Fibroblast of lung (primary cell): ENCODE data around the gene CCNY. TPM values are rescaled to one million over a fixed set of nuclear protein-coding genes. Genes with fewer than 3 reads are reported as not detected.
A peak's percentile ranks its signal among the peaks of the same experiment; 100 is the strongest.
"Not testable (repeated sequence)": the region's sequence is repeated elsewhere in the genome, so short reads cannot be mapped to it uniquely, and the experiment has no call there.

Experiments
- DNase-seq, 2 donors: peaks; one replicate each; pipeline versions ENCODE4 v3.0.0 to v3.0.0-alpha.2; 2010; ENCODE audit warnings: low read depth in 2 of 2
- H2AFZ ChIP-seq: 2 replicates; pipeline ENCODE4 v1.5.1; 2012; ENCODE audit warnings: low read length, control low read depth, inconsistent platforms
- H3K27ac ChIP-seq: 2 replicates; pipeline ENCODE4 v1.5.1; 2011; ENCODE audit warnings: low read length, control low read depth; ENCODE audit not compliant: insufficient read depth
- H3K27me3 ChIP-seq: 2 replicates; pipeline ENCODE4 v1.5.1; 2011; ENCODE audit warnings: mild to moderate bottlenecking, low read length; ENCODE audit not compliant: control insufficient read depth, insufficient read depth
- H3K36me3 ChIP-seq: 2 replicates; pipeline ENCODE4 v1.5.1; 2011; ENCODE audit warnings: low read length; ENCODE audit not compliant: control insufficient read depth, insufficient read depth
- H3K4me1 ChIP-seq: 2 replicates; pipeline ENCODE4 v1.5.1; 2011; ENCODE audit warnings: low read length; ENCODE audit not compliant: control insufficient read depth, insufficient read depth; ENCODE audit errors: extremely low read depth
- H3K4me2 ChIP-seq: 2 replicates; pipeline ENCODE4 v1.5.1; 2011; ENCODE audit warnings: low read length, control low read depth; ENCODE audit not compliant: insufficient read depth; ENCODE audit errors: extremely low read depth
- H3K4me3 ChIP-seq, 4 experiments: fragments of 200-600 bp in 1 of 4; sonication (generic) in 1 of 4; replicated peaks in 1 of 4; 2 replicates each; pipeline ENCODE4 v1.5.1; 2011 to 2016; ENCODE audit warnings: low read length in 4 of 4, low read depth in 3 of 4, mild to moderate bottlenecking in 3 of 4, control low read depth in 2 of 4, inconsistent platforms in 1 of 4, mixed read lengths in 1 of 4; ENCODE audit not compliant: insufficient read depth in 1 of 4; ENCODE audit errors: control extremely low read depth in 1 of 4
- H3K79me2 ChIP-seq: 2 replicates; pipeline ENCODE4 v1.5.1; 2012; ENCODE audit warnings: mild to moderate bottlenecking, low read length, inconsistent platforms; ENCODE audit not compliant: control insufficient read depth, insufficient read depth
- H3K9ac ChIP-seq: 2 replicates; pipeline ENCODE4 v1.5.1; 2011; ENCODE audit warnings: mild to moderate bottlenecking, low read length, control low read depth; ENCODE audit not compliant: insufficient read depth
- H3K9me3 ChIP-seq: 2 replicates; pipeline ENCODE4 v1.5.1; 2012; ENCODE audit warnings: low read depth, low read length; ENCODE audit not compliant: control insufficient read depth, insufficient read depth
- H4K20me1 ChIP-seq: 2 replicates; pipeline ENCODE4 v1.5.1; 2011; ENCODE audit warnings: low read length; ENCODE audit not compliant: control insufficient read depth, insufficient read depth; ENCODE audit errors: extremely low read depth
- CTCF ChIP-seq, 2 donors: IDR thresholded peaks in 1 of 2; conservative IDR thresholded peaks in 1 of 2; 1 replicate in 1 of 2; 2 replicates in 1 of 2; pipeline ENCODE4 v1.5.1; 2011 to 2012; ENCODE audit warnings: low read length in 2 of 2, control low read depth in 1 of 2, inconsistent platforms in 1 of 2, low read depth in 1 of 2, mild to moderate bottlenecking in 1 of 2
- EZH2 ChIP-seq: IDR thresholded peaks from 2 replicates; pipeline ENCODE4 v1.5.1; 2012; ENCODE audit warnings: low read length, control low read depth, mild to moderate bottlenecking; ENCODE audit errors: missing control alignments
- polyA plus RNA-seq, 2 donors: library from polyadenylated mRNA; depleted of rRNA in 1 of 2; stranded (reverse) in 1 of 2; unstranded in 1 of 2; fragments of >200 nt; gene quantifications; 2 replicates each; pipeline ENCODE4 v1.2.1, GENCODE V29; 2011 to 2012; ENCODE audit warnings: missing spikeins in 1 of 2
- total RNA-seq: library from RNA; depleted of rRNA; stranded (reverse); fragments of >200 nt; gene quantifications from 2 replicates; pipeline ENCODE4 v1.2.1, GENCODE V29; 2014

The CCNY gene
- total and polyA plus RNA-seq, 2 donors (not counting 1 experiment from before 2014, with no cell fraction given) = 34.7 to 66.4 TPM

GRCh38 chr10:35416619-35417312 lies 80.5 kb downstream of the CCNY start:
- H3K36me3 ChIP-seq = no peaks in the 10 kb centered on the region
- peak in 1 of 2 donors; percentile 66 for DNase-seq
- no peak overlapping the region for H2AFZ ChIP-seq
- no peaks in the 10 kb centered on the region for H4K20me1 ChIP-seq
- peaks cover 25% of the 10 kb centered on the region for H3K4me1 ChIP-seq
- H3K27me3 ChIP-seq = no peaks in the 10 kb centered on the region
- H3K9ac ChIP-seq = no peak overlapping the region
- no peak overlapping the region for H3K4me3 ChIP-seq
- H3K79me2 ChIP-seq = peaks cover 46% of the 10 kb centered on the region
- H3K27ac ChIP-seq = no peak overlapping the region
- H3K9me3 ChIP-seq = no peaks in the 10 kb centered on the region
- H3K4me2 ChIP-seq = no peak overlapping the region
- TF ChIP-seq EZH2 (no peak), CTCF (conservative IDR thresholded peaks at IDR 0.05 in 1 of 2, IDR thresholded peaks at IDR 0.05 in 1 of 2; ENCODE audit: low read depth in 1 of 2, low read length in 2 of 2) (no peak)

- no peak overlapping the region for H3K4me3 ChIP-seq
- no peak overlapping the region for H3K9ac ChIP-seq
- no peaks in the 10 kb centered on the region for H3K27me3 ChIP-seq
- no peak overlapping the region for H3K27ac ChIP-seq
- H3K4me1 ChIP-seq = peaks cover 27% of the 10 kb centered on the region
- H3K36me3 ChIP-seq = no peaks in the 10 kb centered on the region
- H3K9me3 ChIP-seq = no peaks in the 10 kb centered on the region
- H2AFZ ChIP-seq = no peak overlapping the region
- no peaks in the 10 kb centered on the region for H4K20me1 ChIP-seq
- no peak overlapping the region for H3K4me2 ChIP-seq
- TF ChIP-seq CTCF (conservative IDR thresholded peaks at IDR 0.05 in 1 of 2, IDR thresholded peaks at IDR 0.05 in 1 of 2; ENCODE audit: low read depth in 1 of 2, low read length in 2 of 2) (no peak), EZH2 (no peak)
- peaks cover 43% of the 10 kb centered on the region for H3K79me2 ChIP-seq
- DNase-seq = no peak
These were observed 81.0 kb downstream of the CCNY start for GRCh38 chr10:35417313-35417625.

GRCh38 chr10:35417795-35418194 lies 81.5 kb downstream of the CCNY start:
- no peak for TF ChIP-seq CTCF (conservative IDR thresholded peaks at IDR 0.05 in 1 of 2, IDR thresholded peaks at IDR 0.05 in 1 of 2; ENCODE audit: low read depth in 1 of 2, low read length in 2 of 2)
- TF ChIP-seq EZH2 = no peak
- no peak overlapping the region for H3K9ac ChIP-seq
- H3K36me3 ChIP-seq = no peaks in the 10 kb centered on the region
- no peak overlapping the region for H2AFZ ChIP-seq
- peaks cover 27% of the 10 kb centered on the region for H3K4me1 ChIP-seq
- no peak for DNase-seq
- H3K27me3 ChIP-seq = no peaks in the 10 kb centered on the region
- no peak overlapping the region for H3K4me3 ChIP-seq
- H3K79me2 ChIP-seq = peaks cover 47% of the 10 kb centered on the region
- H3K4me2 ChIP-seq = no peak overlapping the region
- H3K9me3 ChIP-seq = no peaks in the 10 kb centered on the region
- H4K20me1 ChIP-seq = no peaks in the 10 kb centered on the region
- no peak overlapping the region for H3K27ac ChIP-seq

GRCh38 chr10:35418580-35418979 lies 82.3 kb downstream of the CCNY start:
- H3K9ac ChIP-seq, H3K36me3 ChIP-seq, H3K9me3 ChIP-seq, H2AFZ ChIP-seq, DNase-seq, H4K20me1 ChIP-seq, H3K4me3 ChIP-seq, H3K27ac ChIP-seq, H3K4me2 ChIP-seq, H3K27me3 ChIP-seq: not testable (repeated sequence)
- H3K79me2 ChIP-seq = peaks cover 55% of the 10 kb centered on the region
- peaks cover 19% of the 10 kb centered on the region for H3K4me1 ChIP-seq
